Gastroesophageal sphincter (tissue), 4 donors: ENCODE results near the gene KAT8. TPM values are rescaled to one million over a fixed set of nuclear protein-coding genes. Genes with fewer than 3 reads are reported as not detected.

Source experiments
- ATAC-seq: fragments of 150-250 bp; one replicate; pipeline ENCODE4 v1.9.1; 2016; ENCODE audit warnings: mild to moderate bottlenecking, moderate library complexity
- H3K27ac ChIP-seq, 4 donors: fragments of 200-600 bp; sonication (generic) in 3 of 4; 1 replicate in 3 of 4; 2 replicates in 1 of 4; pipeline ENCODE4 v1.5.1; 2016 to 2019
- H3K27me3 ChIP-seq: fragments of 200-600 bp; sonication (generic); one replicate; pipeline ENCODE4 v1.5.1; 2019
- H3K36me3 ChIP-seq, 2 donors: fragments of 200-600 bp; sonication (generic); one replicate each; pipeline ENCODE4 v1.5.1; 2019; ENCODE audit warnings: control low read depth in 1 of 2
- H3K4me1 ChIP-seq, 3 donors: fragments of 200-600 bp; sonication (generic); 1 replicate in 2 of 3; 2 replicates in 1 of 3; pipeline ENCODE4 v1.5.1; 2016 to 2019; ENCODE audit warnings: control low read depth in 2 of 3
- H3K4me3 ChIP-seq, 2 donors: fragments of 200-600 bp; sonication (generic); one replicate each; pipeline ENCODE4 v1.5.1; 2019; ENCODE audit warnings: mild to moderate bottlenecking in 1 of 2, moderate library complexity in 1 of 2
- H3K9me3 ChIP-seq, 3 donors: fragments of 200-600 bp; sonication (generic); one replicate each; pipeline ENCODE4 v1.5.1; 2017 to 2019; ENCODE audit warnings: control low read depth in 2 of 3
- CTCF ChIP-seq, 4 experiments: fragments of 200-600 bp in 2 of 4; fragments of 450-650 bp in 2 of 4; sonication (generic) in 1 of 4; IDR thresholded peaks; one replicate each; pipeline ENCODE4 v1.5.1; 2017 to 2019; ENCODE audit warnings: antibody characterized with exemption in 4 of 4, mild to moderate bottlenecking in 2 of 4, moderate library complexity in 2 of 4
- EP300 ChIP-seq: sonication (generic); formaldehyde crosslinking; IDR thresholded peaks from one replicate; pipeline ENCODE4 v1.6.1; 2017; ENCODE audit warnings: antibody characterized with exemption, mild to moderate bottlenecking
- POLR2A ChIP-seq, 2 donors: fragments of 450-650 bp; IDR thresholded peaks; one replicate each; pipeline ENCODE4 v1.6.1; 2017; ENCODE audit warnings: antibody characterized with exemption in 2 of 2, mild to moderate bottlenecking in 2 of 2, moderate library complexity in 1 of 2
- POLR2AphosphoS5 ChIP-seq: sonication (generic); formaldehyde crosslinking; IDR thresholded peaks from one replicate; pipeline ENCODE4 v1.6.1; 2017; ENCODE audit warnings: antibody characterized with exemption
- WGBS, 2 donors: methylation state at CpG; one replicate each; pipeline ENCODE4 v1.1.5; 2018; ENCODE audit warnings: low coverage in 1 of 2; 5-methylcytosine and 5-hydroxymethylcytosine counted together
- total RNA-seq, 4 donors: library from RNA; depleted of rRNA; stranded (reverse); fragments of >200 nt; gene quantifications; one replicate each; pipeline ENCODE4 v1.1.0, GENCODE V29; 2016

The KAT8 gene
- total RNA-seq, 4 donors from 2014 or later, result 65.6 to 81.4 (median 72.3) TPM

DNA sequence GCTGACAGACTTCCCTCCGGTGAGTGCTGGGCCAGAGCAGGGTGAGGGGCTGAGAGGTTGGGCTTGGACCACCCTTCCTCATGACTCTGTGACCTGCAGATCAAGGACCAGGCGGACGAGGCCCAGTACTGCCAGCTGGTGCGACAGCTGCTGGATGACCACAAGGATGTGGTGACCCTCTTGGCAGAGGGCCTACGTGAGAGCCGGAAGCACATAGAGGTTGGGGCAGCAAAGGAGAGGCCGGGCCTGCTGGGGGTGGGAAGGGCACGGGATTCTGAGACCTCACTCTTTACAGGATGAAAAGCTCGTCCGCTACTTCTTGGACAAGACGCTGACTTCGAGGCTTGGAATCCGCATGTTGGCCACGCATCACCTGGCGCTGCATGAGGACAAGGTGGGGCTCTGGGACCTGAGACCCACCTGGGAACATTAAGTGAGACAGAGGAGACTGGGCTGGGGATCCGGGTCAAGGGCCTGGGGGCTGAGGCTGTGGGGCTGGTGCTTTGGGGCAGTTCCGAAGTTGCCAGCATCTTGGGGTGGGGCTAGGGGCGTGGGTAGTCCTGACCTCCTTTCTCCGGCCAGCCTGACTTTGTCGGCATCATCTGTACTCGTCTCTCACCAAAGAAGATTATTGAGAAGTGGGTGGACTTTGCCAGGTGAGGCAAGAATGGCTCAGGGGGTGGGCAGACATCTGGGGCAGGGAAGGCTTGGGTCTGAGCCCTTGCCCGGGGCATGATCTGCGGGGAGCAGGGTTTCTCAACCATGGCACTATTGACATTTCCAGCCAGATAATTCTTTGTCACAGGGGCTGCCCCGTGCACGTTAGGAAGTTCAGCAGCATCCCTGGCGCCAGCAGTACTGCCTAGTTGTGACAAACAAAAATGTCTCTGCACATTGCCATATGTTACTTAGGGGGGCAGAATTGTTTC lies 7.1 kb upstream of the KAT8 start:
- peaks cover 0 to 63% (median 10%) of the 10 kb centered on the region in 3 donors for H3K4me1 ChIP-seq
- H3K4me3 ChIP-seq, result no peak overlapping the region
- WGBS, 2 donors, result 92% methylated on average over 7 of the region's 26 CpGs; no CpG with 5 or more reads in 1 of the 2 donors
- TF ChIP-seq POLR2A (IDR thresholded peaks at IDR 0.05), result no peak
- no peak for TF ChIP-seq POLR2AphosphoS5
- TF ChIP-seq CTCF (IDR thresholded peaks at IDR 0.05), result no peak
- no peak for TF ChIP-seq EP300
- no peak for ATAC-seq
- no peaks in the 10 kb centered on the region for H3K27me3 ChIP-seq
- peaks cover 0 to 43% of the 10 kb centered on the region in 2 donors for H3K36me3 ChIP-seq
- no peaks in the 10 kb centered on the region for H3K9me3 ChIP-seq
- no peak overlapping the region for H3K27ac ChIP-seq

- no CpG with 5 or more reads among the region's 23 CpGs for WGBS, 2 donors
These were observed 5.5 kb upstream of the KAT8 start for GRCh38 chr16:31111881-31112466.

DNA sequence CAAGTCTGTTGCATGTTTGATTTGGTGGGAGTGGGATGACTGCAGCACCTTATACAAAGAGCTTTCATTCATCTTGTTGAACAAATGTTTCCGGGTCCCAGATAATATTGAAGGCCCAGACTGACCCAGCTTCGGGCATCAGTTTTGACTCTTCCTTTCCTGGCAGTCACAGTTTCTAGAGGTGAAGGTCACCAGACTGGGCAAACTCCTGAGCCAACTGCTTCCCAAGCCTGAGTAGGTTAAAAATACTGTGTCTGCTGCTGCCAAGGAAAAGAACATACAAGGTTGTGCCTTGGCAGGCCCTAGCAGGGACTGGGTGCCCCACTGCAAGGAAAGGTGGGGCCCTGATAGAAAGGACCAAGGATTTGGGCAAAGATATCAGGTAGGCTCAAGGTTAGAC lies 4.8 kb upstream of the KAT8 start:
- H3K27me3 ChIP-seq, result no peaks in the 10 kb centered on the region
- no CpG with 5 or more reads among the region's 2 CpGs for WGBS, 2 donors
- H3K36me3 ChIP-seq, result peaks cover 0 to 43% of the 10 kb centered on the region in 2 donors
- ATAC-seq, result no peak
- H3K9me3 ChIP-seq, result no peaks in the 10 kb centered on the region
- TF ChIP-seq POLR2AphosphoS5, result no peak
- no peak for TF ChIP-seq EP300
- no peak for TF ChIP-seq CTCF (IDR thresholded peaks at IDR 0.05)
- no peak for TF ChIP-seq POLR2A (IDR thresholded peaks at IDR 0.05)
- peak overlapping the region in 2 of 4 donors; percentile 44 to 62 for H3K27ac ChIP-seq
- peaks cover 0 to 58% (median 10%) of the 10 kb centered on the region in 3 donors for H3K4me1 ChIP-seq
- H3K4me3 ChIP-seq, result no peak overlapping the region

More at GRCh38 chr16:31111881-31112466, 5.5 kb upstream of the KAT8 start:
- peaks cover 0 to 43% of the 10 kb centered on the region in 2 donors for H3K36me3 ChIP-seq
- H3K4me1 ChIP-seq, result peaks cover 0 to 61% (median 9%) of the 10 kb centered on the region in 3 donors
- no peaks in the 10 kb centered on the region for H3K9me3 ChIP-seq
- ATAC-seq, result no peak
- H3K4me3 ChIP-seq, result no peak overlapping the region
- H3K27me3 ChIP-seq, result no peaks in the 10 kb centered on the region
- no peak for TF ChIP-seq POLR2AphosphoS5
- TF ChIP-seq EP300, result no peak
- TF ChIP-seq POLR2A (IDR thresholded peaks at IDR 0.05), result no peak
- TF ChIP-seq CTCF (IDR thresholded peaks at IDR 0.05), result no peak
- no peak overlapping the region for H3K27ac ChIP-seq

GRCh38 chr16:31113121-31114120 lies 4.0 kb upstream of the KAT8 start:
- H3K27me3 ChIP-seq, result no peaks in the 10 kb centered on the region
- peak overlapping the region in 3 of 4 donors; percentile 44 to 62 (median 62) for H3K27ac ChIP-seq
- no peak for ATAC-seq
- TF ChIP-seq EP300, result no peak
- no peak for TF ChIP-seq CTCF (IDR thresholded peaks at IDR 0.05)
- no peak overlapping the region for H3K4me3 ChIP-seq
- H3K9me3 ChIP-seq, result no peaks in the 10 kb centered on the region
- 59 to 70% methylated on average over 2 to 5 of the region's 5 CpGs for WGBS, 2 donors
- H3K36me3 ChIP-seq, result peaks cover 0 to 43% of the 10 kb centered on the region in 2 donors
- peaks cover 0 to 57% (median 10%) of the 10 kb centered on the region in 3 donors for H3K4me1 ChIP-seq
